IMR-90 (cell line): ENCODE measurements around the gene HDAC7. TPM values are rescaled to one million over a fixed set of nuclear protein-coding genes. Genes with fewer than 3 reads are reported as not detected.

ENCODE experiments used
- ATAC-seq: fragments of 200-7000 bp; cut with Tn5 transposase; 2 replicates; pipeline ENCODE4 v1.9.1; 2020; ENCODE audit warnings: low read depth, mild to moderate bottlenecking, moderate library complexity
- BruUV-seq: library from RNA; stranded (reverse); fragments of 400-500 nt; replicated peaks from 2 replicates; lab custom pipeline; 2021; lab: Mats Ljungman, UMichigan
- CTCF ChIA-PET: fragments of 300-600 bp; formaldehyde crosslinking; extraction: SDS; loops from one replicate; lab custom pipeline; 2021; ENCODE audit warnings: antibody characterized with exemption; lab: Yijun Ruan, JAX
- POLR2A ChIA-PET: fragments of 300-600 bp; sonication (Branson Sonifier 250); formaldehyde crosslinking; loops from one replicate; lab custom pipeline; 2022; ENCODE audit warnings: antibody characterized with exemption; ENCODE audit not compliant: unreplicated experiment; lab: Charles Lee
- DNase-seq: peaks from one replicate; pipeline ENCODE4 v3.0.0; 2013
- H2AFZ ChIP-seq: replicated peaks from 2 replicates; pipeline ENCODE3; 2013; ENCODE audit warnings: low read length, mild to moderate bottlenecking; ENCODE audit not compliant: poor library complexity
- H2AK5ac ChIP-seq: 2 replicates; pipeline ENCODE4 v1.6.1; 2013; ENCODE audit warnings: low read depth, low read length, inconsistent platforms
- H2AK9ac ChIP-seq: replicated peaks from 2 replicates; pipeline ENCODE3; 2013; ENCODE audit warnings: mild to moderate bottlenecking, low read depth, low read length, moderate library complexity; ENCODE audit not compliant: poor library complexity
- H2BK120ac ChIP-seq: 2 replicates; pipeline ENCODE4 v1.6.1; 2013; ENCODE audit warnings: low read depth, low read length, inconsistent platforms
- H2BK15ac ChIP-seq: 3 replicates; pipeline ENCODE4 v1.6.1; 2013; ENCODE audit warnings: low read depth, low read length, inconsistent platforms
- H2BK20ac ChIP-seq: 2 replicates; pipeline ENCODE4 v1.6.1; 2013; ENCODE audit warnings: low read depth, mild to moderate bottlenecking, inconsistent platforms, low read length, moderate library complexity
- H2BK5ac ChIP-seq: 2 replicates; pipeline ENCODE4 v1.6.1; 2013; ENCODE audit warnings: mild to moderate bottlenecking, low read depth, low read length, inconsistent platforms; ENCODE audit not compliant: poor library complexity, severe bottlenecking
- H3K14ac ChIP-seq: replicated peaks from 2 replicates; pipeline ENCODE4 v1.6.1; 2013; ENCODE audit warnings: low read depth, low read length, inconsistent platforms
- H3K18ac ChIP-seq: 2 replicates; pipeline ENCODE4 v1.6.1; 2013; ENCODE audit warnings: low read depth, low read length, control low read depth
- H3K23ac ChIP-seq: 2 replicates; pipeline ENCODE4 v1.6.1; 2013; ENCODE audit warnings: low read depth, low read length, inconsistent platforms
- H3K27ac ChIP-seq: 2 replicates; pipeline ENCODE4 v1.5.1; 2013; ENCODE audit warnings: mild to moderate bottlenecking, control low read depth, low read length; ENCODE audit not compliant: insufficient read depth
- H3K27me3 ChIP-seq: 2 replicates; pipeline ENCODE4 v1.6.1; 2013; ENCODE audit warnings: low read length; ENCODE audit not compliant: control insufficient read depth, insufficient read depth
- H3K36me3 ChIP-seq: 2 replicates; pipeline ENCODE4 v1.6.1; 2013; ENCODE audit warnings: low read length, mixed read lengths; ENCODE audit not compliant: control insufficient read depth, insufficient read depth
- H3K4ac ChIP-seq: 2 replicates; pipeline ENCODE4 v1.6.1; 2013; ENCODE audit warnings: low read depth, low read length, inconsistent platforms
- H3K4me1 ChIP-seq: 2 replicates; pipeline ENCODE4 v1.6.1; 2013; ENCODE audit warnings: low read length, mixed read lengths; ENCODE audit not compliant: control insufficient read depth, insufficient read depth
- H3K4me2 ChIP-seq: 2 replicates; pipeline ENCODE4 v1.6.1; 2013; ENCODE audit warnings: low read depth, mild to moderate bottlenecking, control low read depth, low read length, moderate library complexity
- H3K4me3 ChIP-seq: 2 replicates; pipeline ENCODE4 v1.5.1; 2013; ENCODE audit warnings: low read depth, mild to moderate bottlenecking, control low read depth, low read length, moderate library complexity; ENCODE audit not compliant: insufficient read depth
- H3K56ac ChIP-seq: 2 replicates; pipeline ENCODE4 v1.6.1; 2013; ENCODE audit warnings: low read length, inconsistent platforms; ENCODE audit not compliant: insufficient read depth; ENCODE audit errors: extremely low read depth
- H3K79me1 ChIP-seq, 2 experiments: 2 replicates each; pipeline ENCODE4 v1.6.1; 2013; ENCODE audit warnings: low read length in 2 of 2, inconsistent platforms in 1 of 2, low read depth in 1 of 2
- H3K9ac ChIP-seq: 2 replicates; pipeline ENCODE4 v1.6.1; 2013; ENCODE audit warnings: low read depth, low read length, control low read depth
- H3K9me1 ChIP-seq: 2 replicates; pipeline ENCODE4 v1.6.1; 2013; ENCODE audit warnings: low read length, inconsistent platforms; ENCODE audit not compliant: insufficient read depth
- H3K9me3 ChIP-seq: 2 replicates; pipeline ENCODE4 v1.6.1; 2013; ENCODE audit warnings: low read length; ENCODE audit not compliant: control insufficient read depth, insufficient read depth
- H4K20me1 ChIP-seq: 2 replicates; pipeline ENCODE4 v1.6.1; 2013; ENCODE audit warnings: low read length, inconsistent platforms; ENCODE audit not compliant: insufficient read depth
- H4K5ac ChIP-seq: 2 replicates; pipeline ENCODE4 v1.6.1; 2013; ENCODE audit warnings: mild to moderate bottlenecking, low read depth, low read length, control low read depth
- H4K8ac ChIP-seq, 2 experiments: 2 replicates each; pipeline ENCODE4 v1.6.1; 2013; ENCODE audit warnings: low read depth in 2 of 2, low read length in 2 of 2, control low read depth in 1 of 2, inconsistent platforms in 1 of 2
- H4K91ac ChIP-seq: 2 replicates; pipeline ENCODE4 v1.6.1; 2013; ENCODE audit warnings: low read depth, low read length, inconsistent platforms; ENCODE audit not compliant: insufficient read depth
- BHLHE40 ChIP-seq: fragments of 150-350 bp; IDR thresholded peaks from 2 replicates; pipeline ENCODE4 v1.6.1; 2016; ENCODE audit warnings: mild to moderate bottlenecking, low read depth, low read length
- CEBPB ChIP-seq: IDR thresholded peaks from 2 replicates; pipeline ENCODE4 v1.6.1; 2012; ENCODE audit warnings: low read depth, low read length, improper control_type of control experiment
- CHD1 ChIP-seq: IDR thresholded peaks from 2 replicates; pipeline ENCODE4 v1.6.1; 2012; ENCODE audit warnings: low read depth, low read length, improper control_type of control experiment
- FOS ChIP-seq: fragments of 150-350 bp; IDR thresholded peaks from 2 replicates; pipeline ENCODE4 v1.6.1; 2016; ENCODE audit warnings: low read depth, low read length
- MAFK ChIP-seq: IDR thresholded peaks from 2 replicates; pipeline ENCODE4 v1.6.1; 2012; ENCODE audit warnings: low read depth, low read length, improper control_type of control experiment
- MAZ ChIP-seq: IDR thresholded peaks from 2 replicates; pipeline ENCODE4 v1.6.1; 2012; ENCODE audit warnings: low read depth, mild to moderate bottlenecking, low read length, improper control_type of control experiment, moderate library complexity, borderline replicate concordance
- MXI1 ChIP-seq: IDR thresholded peaks from 2 replicates; pipeline ENCODE4 v1.6.1; 2012; ENCODE audit warnings: low read depth, mild to moderate bottlenecking, low read length, moderate library complexity, borderline replicate concordance
- NFE2L2 ChIP-seq: fragments of 150-350 bp; IDR thresholded peaks from 2 replicates; pipeline ENCODE4 v1.6.1; 2016; ENCODE audit warnings: low read depth, mild to moderate bottlenecking, low read length
- POLR2A ChIP-seq: IDR thresholded peaks from 2 replicates; pipeline ENCODE4 v1.6.1; 2012; ENCODE audit warnings: mild to moderate bottlenecking, low read depth, low read length
- RAD21 ChIP-seq: IDR thresholded peaks from 2 replicates; pipeline ENCODE4 v1.6.1; 2012; ENCODE audit warnings: low read length, improper control_type of control experiment
- RCOR1 ChIP-seq: IDR thresholded peaks from 2 replicates; pipeline ENCODE4 v1.6.1; 2012; ENCODE audit warnings: mild to moderate bottlenecking, low read length, improper control_type of control experiment; ENCODE audit not compliant: insufficient replicate concordance
- RFX5 ChIP-seq: IDR thresholded peaks from 2 replicates; pipeline ENCODE4 v1.8.0; 2012; ENCODE audit warnings: low read depth, mild to moderate bottlenecking, low read length, moderate library complexity
- SMC3 ChIP-seq: fragments of 150-350 bp; IDR thresholded peaks from 2 replicates; pipeline ENCODE4 v1.6.1; 2016; ENCODE audit warnings: low read depth, mild to moderate bottlenecking, antibody characterized with exemption, low read length, moderate library complexity
- WGBS, 2 experiments: methylation state at CpG; one replicate each; pipeline versions ENCODE4 v1.1.5 to v1.1.7; 2013; ENCODE audit warnings: missing lambda C conversion rate in 2 of 2; ENCODE audit not compliant: insufficient read length in 1 of 2; ENCODE audit errors: extremely low coverage in 2 of 2; 5-methylcytosine and 5-hydroxymethylcytosine counted together
- dilution Hi-C: fragments of 300-500 bp; cut with HindIII; formaldehyde crosslinking; loops from one replicate; pipeline ENCODE4 v1.14.3; 2018; ENCODE audit warnings: low sequenced_read_pairs; ENCODE audit not compliant: unreplicated experiment
- in situ Hi-C: fragments of 300-500 bp; cut with MboI; formaldehyde crosslinking; loops from 3 replicates; pipeline ENCODE4 v1.14.3; 2019; ENCODE audit warnings: low sequenced_read_pairs, inconsistent platforms, mixed read lengths
- intact Hi-C: fragments of 100-400 bp; cut with micrococcal nuclease; formaldehyde crosslinking; loops from 2 replicates; pipeline ENCODE4 v1.10.0; 2022
- polyA plus RNA-seq, 3 experiments: library from polyadenylated mRNA; depleted of rRNA; stranded (reverse); fragments of >200 nt; gene quantifications; 2 replicates each; pipeline ENCODE4 v1.2.3, GENCODE V29; 2012; ENCODE audit warnings: low replicate concordance in 1 of 3
- total RNA-seq: library from RNA; depleted of rRNA; stranded (reverse); fragments of >200 nt; gene quantifications from 2 replicates; pipeline ENCODE4 v1.2.3, GENCODE V29; 2012
- TF ChIP-seq, protein P1 (sequence below): fragments of 150-350 bp; IDR thresholded peaks from 2 replicates; pipeline ENCODE4 v1.6.1; 2016; ENCODE audit warnings: low read depth, mild to moderate bottlenecking, low read length, moderate library complexity, borderline replicate concordance
- TF ChIP-seq, protein P2 (sequence below): conservative IDR thresholded peaks from 2 replicates; pipeline ENCODE4 v1.5.1; 2012; ENCODE audit warnings: mild to moderate bottlenecking, low read depth, low read length, improper control_type of control experiment
- TF ChIP-seq, protein P3 (sequence below): fragments of 150-350 bp; IDR thresholded peaks from 2 replicates; pipeline ENCODE4 v1.6.1; 2017; ENCODE audit warnings: mild to moderate bottlenecking, antibody characterized with exemption, low read length, low read depth

HDAC7 gene
- total and polyA plus RNA-seq, 2 of the 4 experiments (the other 2 are of a cell fraction), result 10.4 to 64.7 TPM

DNA sequence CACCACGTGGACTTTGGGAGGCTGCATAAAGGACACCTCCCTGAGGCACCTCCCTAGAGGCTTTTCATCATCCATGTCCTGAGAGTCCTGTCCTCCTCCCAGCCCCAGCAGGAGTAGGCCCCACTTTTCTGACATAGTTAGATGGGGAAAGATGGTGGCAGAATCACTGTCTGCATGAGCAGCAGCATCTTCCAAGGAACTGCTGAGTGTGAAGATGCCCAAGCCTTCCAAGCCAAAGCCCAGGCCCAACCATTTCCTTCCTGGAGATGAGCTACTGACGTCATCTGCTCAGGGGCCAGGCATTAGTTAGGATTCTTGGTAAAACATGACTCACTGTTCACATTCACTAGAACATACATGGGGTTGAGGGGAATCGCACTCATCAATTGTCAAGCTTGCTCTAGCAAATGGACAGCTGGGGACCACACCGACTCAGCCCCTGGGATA lies 47.8 kb upstream of the HDAC7 start:
- POLR2A ChIA-PET, result no interaction called here

More for the DNA sequence above, 47.8 kb upstream of the HDAC7 start:
- peak overlapping the region; percentile 76 for H2AK5ac ChIP-seq
- TF ChIP-seq MAZ (no peak), SMC3 (no peak), MXI1 (no peak), NFE2L2 (peak; percentile 34; the same call in 1 of the 2 replicates), CEBPB (no peak), FOS (peak; percentile 90), POLR2A (no peak), RAD21 (no peak), RFX5 (no peak), CHD1 (no peak), MAFK (no peak; the same call in 1 of the 2 replicates), BHLHE40 (peak; percentile 53; the same call in 1 of the 2 replicates), RCOR1 (peak; percentile 30)
- TF ChIP-seq, protein P1, sequence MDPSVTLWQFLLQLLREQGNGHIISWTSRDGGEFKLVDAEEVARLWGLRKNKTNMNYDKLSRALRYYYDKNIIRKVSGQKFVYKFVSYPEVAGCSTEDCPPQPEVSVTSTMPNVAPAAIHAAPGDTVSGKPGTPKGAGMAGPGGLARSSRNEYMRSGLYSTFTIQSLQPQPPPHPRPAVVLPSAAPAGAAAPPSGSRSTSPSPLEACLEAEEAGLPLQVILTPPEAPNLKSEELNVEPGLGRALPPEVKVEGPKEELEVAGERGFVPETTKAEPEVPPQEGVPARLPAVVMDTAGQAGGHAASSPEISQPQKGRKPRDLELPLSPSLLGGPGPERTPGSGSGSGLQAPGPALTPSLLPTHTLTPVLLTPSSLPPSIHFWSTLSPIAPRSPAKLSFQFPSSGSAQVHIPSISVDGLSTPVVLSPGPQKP, result no peak
- TF ChIP-seq, protein P2, sequence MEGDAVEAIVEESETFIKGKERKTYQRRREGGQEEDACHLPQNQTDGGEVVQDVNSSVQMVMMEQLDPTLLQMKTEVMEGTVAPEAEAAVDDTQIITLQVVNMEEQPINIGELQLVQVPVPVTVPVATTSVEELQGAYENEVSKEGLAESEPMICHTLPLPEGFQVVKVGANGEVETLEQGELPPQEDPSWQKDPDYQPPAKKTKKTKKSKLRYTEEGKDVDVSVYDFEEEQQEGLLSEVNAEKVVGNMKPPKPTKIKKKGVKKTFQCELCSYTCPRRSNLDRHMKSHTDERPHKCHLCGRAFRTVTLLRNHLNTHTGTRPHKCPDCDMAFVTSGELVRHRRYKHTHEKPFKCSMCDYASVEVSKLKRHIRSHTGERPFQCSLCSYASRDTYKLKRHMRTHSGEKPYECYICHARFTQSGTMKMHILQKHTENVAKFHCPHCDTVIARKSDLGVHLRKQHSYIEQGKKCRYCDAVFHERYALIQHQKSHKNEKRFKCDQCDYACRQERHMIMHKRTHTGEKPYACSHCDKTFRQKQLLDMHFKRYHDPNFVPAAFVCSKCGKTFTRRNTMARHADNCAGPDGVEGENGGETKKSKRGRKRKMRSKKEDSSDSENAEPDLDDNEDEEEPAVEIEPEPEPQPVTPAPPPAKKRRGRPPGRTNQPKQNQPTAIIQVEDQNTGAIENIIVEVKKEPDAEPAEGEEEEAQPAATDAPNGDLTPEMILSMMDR, result no peak
- TF ChIP-seq, protein P3, sequence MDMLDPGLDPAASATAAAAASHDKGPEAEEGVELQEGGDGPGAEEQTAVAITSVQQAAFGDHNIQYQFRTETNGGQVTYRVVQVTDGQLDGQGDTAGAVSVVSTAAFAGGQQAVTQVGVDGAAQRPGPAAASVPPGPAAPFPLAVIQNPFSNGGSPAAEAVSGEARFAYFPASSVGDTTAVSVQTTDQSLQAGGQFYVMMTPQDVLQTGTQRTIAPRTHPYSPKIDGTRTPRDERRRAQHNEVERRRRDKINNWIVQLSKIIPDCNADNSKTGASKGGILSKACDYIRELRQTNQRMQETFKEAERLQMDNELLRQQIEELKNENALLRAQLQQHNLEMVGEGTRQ, result no peak
- H2BK20ac ChIP-seq, result peak overlapping the region; percentile 94
- peak overlapping the region; percentile 72 for H3K23ac ChIP-seq
- no peaks in the 10 kb centered on the region for H3K27me3 ChIP-seq
- no peak overlapping the region for H3K4me2 ChIP-seq
- H2AFZ ChIP-seq, result peak overlapping the region; percentile 93
- no peak overlapping the region for H3K9ac ChIP-seq
- H2BK120ac ChIP-seq, result peak overlapping the region; percentile 96
- intact Hi-C loops, result no loop called here
- ATAC-seq, result peak; percentile 90
- no peak overlapping the region for H3K56ac ChIP-seq
- peak overlapping the region; percentile 11 for H2AK9ac ChIP-seq
- peak overlapping the region; percentile 33 to 93 for H4K8ac ChIP-seq
- peak overlapping the region; percentile 94 for H4K91ac ChIP-seq
- CTCF ChIA-PET, result interaction anchor here (0.6 kb wide), 1 partner anchor 65 kb away, joined by 3 read pairs; no protein-coding TSS in a partner anchor
- H3K27ac ChIP-seq, result peak overlapping the region; percentile 34
- in situ Hi-C loops, result no loop called here
- H3K14ac ChIP-seq, result peak overlapping the region; percentile 95
- no TSS peak for BruUV-seq
- H3K9me3 ChIP-seq, result no peaks in the 10 kb centered on the region
- no CpG with 5 or more reads among the region's 4 CpGs for WGBS, 2 experiments
- peak overlapping the region; percentile 71; the same call in 1 of the 3 replicates for H2BK15ac ChIP-seq
- dilution Hi-C loops, result no loop called here
- H2BK5ac ChIP-seq, result peak overlapping the region; percentile 69
- DNase-seq, result peak; percentile 96
- H3K18ac ChIP-seq, result peak overlapping the region; percentile 26
- peak overlapping the region; percentile 73 for H4K5ac ChIP-seq
- peaks cover 0 to 12% of the 10 kb centered on the region in 2 experiments; a peak in 2 of 4 replicates for H3K79me1 ChIP-seq
- peaks cover 16% of the 10 kb centered on the region for H3K9me1 ChIP-seq
- H3K4me1 ChIP-seq, result peaks cover 18% of the 10 kb centered on the region
- no peak overlapping the region for H3K4me3 ChIP-seq
- H3K36me3 ChIP-seq, result no peaks in the 10 kb centered on the region
- H3K4ac ChIP-seq, result peak overlapping the region; percentile 93
- H4K20me1 ChIP-seq, result no peaks in the 10 kb centered on the region
